OCI-LY7 (cell line): Measurements from ENCODE around the gene SRRM2. TPM values are rescaled to one million over a fixed set of nuclear protein-coding genes. Genes with fewer than 3 reads are reported as not detected.

ENCODE experiments used
- BruUV-seq: library from RNA; stranded (reverse); fragments of 400-500 nt; replicated peaks from 2 replicates; lab custom pipeline; 2021; lab: Mats Ljungman, UMichigan
- CTCF ChIA-PET: fragments of 300-600 bp; sonication (Branson Sonifier 250); formaldehyde crosslinking; loops from one replicate; lab custom pipeline; 2022; ENCODE audit warnings: antibody characterized with exemption; ENCODE audit not compliant: unreplicated experiment; lab: Charles Lee
- POLR2A ChIA-PET: fragments of 300-600 bp; sonication (Branson Sonifier 250); formaldehyde crosslinking; loops from one replicate; lab custom pipeline; 2022; ENCODE audit warnings: antibody characterized with exemption; lab: Charles Lee
- DNase-seq: peaks from one replicate; pipeline ENCODE4 v3.0.0-alpha.2; 2015; ENCODE audit warnings: low spot score
- H2AFZ ChIP-seq: fragments of 200-600 bp; sonication (generic), shearing (Covaris generic); 2 replicates; pipeline ENCODE4 v1.6.1; 2014; ENCODE audit warnings: mild to moderate bottlenecking, antibody characterized with exemption, low read length, moderate library complexity
- H3K27ac ChIP-seq: fragments of 200-600 bp; sonication (generic); 2 replicates; pipeline ENCODE4 v1.5.1; 2014; ENCODE audit warnings: mixed run types, low read depth, mild to moderate bottlenecking, moderate library complexity, low read length, inconsistent platforms; ENCODE audit not compliant: poor library complexity, severe bottlenecking
- H3K36me3 ChIP-seq: fragments of 200-600 bp; sonication (generic); 2 replicates; pipeline ENCODE4 v1.6.1; 2014; ENCODE audit warnings: mild to moderate bottlenecking, antibody characterized with exemption, low read length, moderate library complexity, mixed read lengths; ENCODE audit not compliant: insufficient read depth
- H3K4me1 ChIP-seq: fragments of 200-600 bp; sonication (generic); 2 replicates; pipeline ENCODE4 v1.5.1; 2014; ENCODE audit warnings: mild to moderate bottlenecking, low read length; ENCODE audit not compliant: insufficient read depth, poor library complexity, severe bottlenecking
- H3K4me2 ChIP-seq: fragments of 200-600 bp; sonication (generic); 2 replicates; pipeline ENCODE4 v1.6.1; 2014; ENCODE audit warnings: mild to moderate bottlenecking, low read length
- H3K4me3 ChIP-seq: fragments of 200-600 bp; sonication (generic); 2 replicates; pipeline ENCODE4 v1.5.1; 2014; ENCODE audit warnings: mild to moderate bottlenecking, low read depth, low read length; ENCODE audit not compliant: poor library complexity, severe bottlenecking
- H3K79me2 ChIP-seq: fragments of 200-600 bp; sonication (generic); 2 replicates; pipeline ENCODE4 v1.6.1; 2016; ENCODE audit warnings: low read depth, mild to moderate bottlenecking, low read length, moderate library complexity, mixed read lengths; ENCODE audit not compliant: insufficient read depth
- H3K9me2 ChIP-seq: fragments of 200-600 bp; sonication (generic); 2 replicates; pipeline ENCODE4 v1.6.1; 2016; ENCODE audit warnings: mild to moderate bottlenecking, low read length, mixed read lengths; ENCODE audit not compliant: insufficient read depth
- H3K9me3 ChIP-seq: fragments of 200-600 bp; sonication (generic); 2 replicates; pipeline ENCODE4 v1.6.1; 2014; ENCODE audit warnings: mild to moderate bottlenecking, mixed run types, low read length, mixed read lengths
- H4K20me1 ChIP-seq: fragments of 200-600 bp; sonication (generic); 2 replicates; pipeline ENCODE4 v1.6.1; 2014; ENCODE audit warnings: mild to moderate bottlenecking, antibody characterized with exemption, low read length, moderate library complexity, mixed read lengths; ENCODE audit not compliant: insufficient read depth
- CTCF ChIP-seq: fragments of 200-600 bp; sonication (generic); conservative IDR thresholded peaks from 2 replicates; pipeline ENCODE4 v1.5.1; 2014; ENCODE audit warnings: mild to moderate bottlenecking, antibody characterized with exemption, low read length, moderate library complexity, mixed read lengths
- EZH2phosphoT487 ChIP-seq: fragments of 200-600 bp; sonication (generic); IDR thresholded peaks from 2 replicates; pipeline ENCODE4 v1.6.1; 2018; ENCODE audit warnings: low read depth, borderline replicate concordance, mild to moderate bottlenecking, mixed run types, antibody characterized with exemption, low read length, moderate library complexity, mixed read lengths
- intact Hi-C: fragments of 100-400 bp; cut with micrococcal nuclease; formaldehyde crosslinking; loops from one replicate; pipeline ENCODE4 v1.10.0; 2022; ENCODE audit not compliant: unreplicated experiment
- total RNA-seq, 2 experiments: library from RNA; depleted of rRNA in 1 of 2; stranded (reverse); fragments of >200 nt in 1 of 2; shearing (Covaris generic) in 1 of 2; gene quantifications; 2 replicates each; pipeline ENCODE4 v1.2.3, GENCODE V29; 2014 to 2022

The SRRM2 gene
- total RNA-seq, 2 experiments from 2014 or later = 208 to 819 TPM

- no TSS peak for BruUV-seq
- H3K4me1 ChIP-seq = peaks cover 34% of the 10 kb centered on the region
- no peak overlapping the region for H2AFZ ChIP-seq
- ChIA-PET POLR2A (no interaction called here), CTCF (no interaction called here)
- intact Hi-C loops = loop anchor here (10.0 kb wide), 1 partner anchor 220 kb away; the partner anchor contains the start of genes CEMP1 and PDPK1
- H3K4me3 ChIP-seq = peak overlapping the region; percentile 99
- no peaks in the 10 kb centered on the region for H3K9me2 ChIP-seq
- H3K4me2 ChIP-seq = peak overlapping the region; percentile 83
- DNase-seq = no peak
- peaks cover 86% of the 10 kb centered on the region for H3K79me2 ChIP-seq
- no peaks in the 10 kb centered on the region for H3K9me3 ChIP-seq
- H3K27ac ChIP-seq = no peak overlapping the region
- no peak for TF ChIP-seq CTCF
- TF ChIP-seq EZH2phosphoT487 = no peak
- H4K20me1 ChIP-seq = peaks cover 40% of the 10 kb centered on the region
- H3K36me3 ChIP-seq = peaks cover 72% of the 10 kb centered on the region
These were observed 2.7 kb downstream of the SRRM2 start for GRCh38 chr16:2755158-2755557.

- intact Hi-C loops = loop anchor here (10.0 kb wide), 1 partner anchor 222 kb away; the partner anchor contains the start of genes CEMP1 and PDPK1
- H4K20me1 ChIP-seq = peaks cover 40% of the 10 kb centered on the region
- CTCF ChIA-PET = no interaction called here
- H3K4me1 ChIP-seq = peaks cover 21% of the 10 kb centered on the region
- H3K36me3 ChIP-seq = peaks cover 85% of the 10 kb centered on the region
- H3K4me2 ChIP-seq = no peak overlapping the region
- H3K9me2 ChIP-seq = no peaks in the 10 kb centered on the region
- peaks cover 85% of the 10 kb centered on the region for H3K79me2 ChIP-seq
- POLR2A ChIA-PET = no interaction called here
- no peak overlapping the region for H3K27ac ChIP-seq
- BruUV-seq = no TSS peak
- DNase-seq = no peak
- H3K9me3 ChIP-seq = no peaks in the 10 kb centered on the region
- H3K4me3 ChIP-seq = no peak overlapping the region
- no peak overlapping the region for H2AFZ ChIP-seq
- TF ChIP-seq CTCF (no peak), EZH2phosphoT487 (no peak)
These were observed 4.0 kb downstream of the SRRM2 start for GRCh38 chr16:2756288-2757015.

- H3K9me3 ChIP-seq = no peaks in the 10 kb centered on the region
- H4K20me1 ChIP-seq = peaks cover 40% of the 10 kb centered on the region
- H3K9me2 ChIP-seq = no peaks in the 10 kb centered on the region
- no peak for TF ChIP-seq CTCF
- TF ChIP-seq EZH2phosphoT487 = no peak
- no peak overlapping the region for H2AFZ ChIP-seq
- peaks cover 94% of the 10 kb centered on the region for H3K36me3 ChIP-seq
- no peak for DNase-seq
- no TSS peak for BruUV-seq
- no peak overlapping the region for H3K4me2 ChIP-seq
- intact Hi-C loops = loop anchor here (10.0 kb wide), 1 partner anchor 223 kb away; the partner anchor contains the start of genes CEMP1 and PDPK1
- H3K4me1 ChIP-seq = peaks cover 20% of the 10 kb centered on the region
- no peak overlapping the region for H3K27ac ChIP-seq
- H3K79me2 ChIP-seq = peaks cover 93% of the 10 kb centered on the region
- CTCF ChIA-PET = no interaction called here
- POLR2A ChIA-PET = no interaction called here
- H3K4me3 ChIP-seq = no peak overlapping the region
These were observed 4.9 kb downstream of the SRRM2 start for GRCh38 chr16:2757344-2757743.
